HepG2 (cell line): ENCODE data around the gene ANKAR. TPM values are rescaled to one million over a fixed set of nuclear protein-coding genes. Genes with fewer than 3 reads are reported as not detected.

ENCODE experiments used
- AGO1 ChIP-seq: fragments of 200-400 bp; formaldehyde crosslinking; IDR thresholded peaks from 2 replicates; pipeline ENCODE4 v1.6.1; 2017; ENCODE audit warnings: mild to moderate bottlenecking, low read depth, low read length, moderate library complexity; ENCODE audit not compliant: poor library complexity, severe bottlenecking
- ISX ChIP-seq: sonication (generic); formaldehyde crosslinking; conservative IDR thresholded peaks from 2 replicates; pipeline ENCODE4 v1.5.0; 2020; ENCODE audit warnings: missing genetic modification reagents
- KAT7 ChIP-seq: IDR thresholded peaks from 2 replicates; pipeline ENCODE4 v1.6.1; 2018; ENCODE audit warnings: borderline replicate concordance, missing compliant biosample characterization
- NFKB2 ChIP-seq: sonication (generic); formaldehyde crosslinking; IDR thresholded peaks from 2 replicates; pipeline ENCODE4 v1.4.0; 2020; ENCODE audit warnings: missing genetic modification reagents, borderline replicate concordance
- NR2C2 ChIP-seq: sonication (generic); formaldehyde crosslinking; IDR thresholded peaks from 2 replicates; pipeline ENCODE4 v1.4.0; 2020; ENCODE audit warnings: missing genetic modification reagents, mild to moderate bottlenecking, moderate library complexity, borderline replicate concordance
- NR3C1 ChIP-seq: sonication (generic); formaldehyde crosslinking; IDR thresholded peaks from 2 replicates; pipeline ENCODE4 v1.4.0; 2020; ENCODE audit warnings: missing genetic modification reagents
- PCBP2 ChIP-seq: fragments of 200-400 bp; formaldehyde crosslinking; optimal IDR thresholded peaks from 2 replicates; pipeline ENCODE3; 2018; ENCODE audit warnings: low read length, low read depth; ENCODE audit not compliant: poor library complexity, severe bottlenecking
- PRDM4 ChIP-seq: sonication (generic); formaldehyde crosslinking; IDR thresholded peaks from 2 replicates; pipeline ENCODE4 v1.9.0; 2021; ENCODE audit warnings: missing genetic modification reagents, borderline replicate concordance
- RBM39 ChIP-seq: fragments of 200-400 bp; formaldehyde crosslinking; IDR thresholded peaks from one replicate; pipeline ENCODE4 v1.6.1; 2018; ENCODE audit warnings: antibody characterized with exemption, mild to moderate bottlenecking, low read depth, low read length; ENCODE audit not compliant: poor library complexity, severe bottlenecking
- RCOR2 ChIP-seq: IDR thresholded peaks from 2 replicates; pipeline ENCODE4 v1.6.1; 2016; ENCODE audit warnings: missing biosample characterization, missing genetic modification reagents
- RFX5 ChIP-seq: IDR thresholded peaks from 2 replicates; pipeline ENCODE4 v1.6.1; 2011; ENCODE audit warnings: low read depth, low read length, improper control_type of control experiment
- SCMH1 ChIP-seq: sonication (generic); formaldehyde crosslinking; IDR thresholded peaks from 2 replicates; pipeline ENCODE4 v1.9.0; 2021; ENCODE audit warnings: missing genetic modification reagents, mild to moderate bottlenecking, borderline replicate concordance
- SMC3 ChIP-seq: IDR thresholded peaks from 2 replicates; pipeline ENCODE4 v1.6.1; 2011; ENCODE audit warnings: low read length, improper control_type of control experiment
- STAT5B ChIP-seq: sonication (generic); formaldehyde crosslinking; IDR thresholded peaks from 2 replicates; pipeline ENCODE4 v1.4.0; 2020; ENCODE audit warnings: missing genetic modification reagents
- TBL1XR1 ChIP-seq: fragments of 150-350 bp; IDR thresholded peaks from 2 replicates; pipeline ENCODE4 v1.6.1; 2014; ENCODE audit warnings: borderline replicate concordance, low read length; ENCODE audit not compliant: partially characterized antibody
- TBX2 ChIP-seq: sonication (generic); formaldehyde crosslinking; IDR thresholded peaks from 2 replicates; pipeline ENCODE4 v1.5.0; 2020; ENCODE audit warnings: missing genetic modification reagents, mild to moderate bottlenecking, borderline replicate concordance
- TFE3 ChIP-seq: IDR thresholded peaks from 2 replicates; pipeline ENCODE4 v1.6.1; 2016
- TGIF2 ChIP-seq: IDR thresholded peaks from 2 replicates; pipeline ENCODE4 v1.6.1; 2016; ENCODE audit warnings: control low read depth, missing compliant biosample characterization
- TSC22D2 ChIP-seq: sonication (generic); formaldehyde crosslinking; IDR thresholded peaks from 2 replicates; pipeline ENCODE4 v1.5.1; 2020; ENCODE audit warnings: missing genetic modification reagents, mild to moderate bottlenecking, borderline replicate concordance
- ZBTB14 ChIP-seq: sonication (generic); formaldehyde crosslinking; IDR thresholded peaks from 2 replicates; pipeline ENCODE4 v1.4.0; 2020; ENCODE audit warnings: missing genetic modification reagents
- ZBTB8A ChIP-seq: sonication (generic); formaldehyde crosslinking; IDR thresholded peaks from 2 replicates; pipeline ENCODE4 v1.4.0; 2020; ENCODE audit warnings: mild to moderate bottlenecking, low read depth, missing genetic modification reagents, borderline replicate concordance
- ZNF20 ChIP-seq: sonication (generic); formaldehyde crosslinking; IDR thresholded peaks from 2 replicates; pipeline ENCODE4 v1.4.0; 2020; ENCODE audit warnings: mild to moderate bottlenecking, moderate library complexity, missing genetic modification reagents
- ZNF784 ChIP-seq: sonication (generic); formaldehyde crosslinking; IDR thresholded peaks from 2 replicates; pipeline ENCODE4 v1.5.1; 2020; ENCODE audit warnings: missing genetic modification reagents, mild to moderate bottlenecking, borderline replicate concordance
- polyA plus RNA-seq, 8 experiments: library from polyadenylated mRNA; depleted of rRNA in 3 of 8; stranded (reverse) in 7 of 8; unstranded in 1 of 8; fragments of >200 nt; fragmentation: Illumina TruSeq in 4 of 8; extraction: Trizol in 4 of 8; gene quantifications; 2 replicates each; pipeline versions ENCODE4 v1.2.1 to v1.2.3, GENCODE V29; 2011 to 2016; ENCODE audit warnings: low read depth in 4 of 8, missing spikeins in 1 of 8, mixed read lengths in 1 of 8; ENCODE audit not compliant: insufficient read depth in 1 of 8
- total RNA-seq, 5 experiments: library from RNA; depleted of rRNA; stranded (reverse); fragments of >200 nt; fragmentation: Illumina TruSeq; extraction: Trizol; gene quantifications; 2 replicates each; pipeline ENCODE4 v1.2.3, GENCODE V29; 2016; ENCODE audit warnings: low read depth in 1 of 5

ANKAR gene
- total and polyA plus RNA-seq, 2 of the 13 experiments (the other 11 are each of a cell fraction or from before 2014, with no cell fraction given) = 3.6 to 5.0 TPM

- TF ChIP-seq PRDM4 (CRISPR knock-in tag) (peak; percentile 86; the same call in 1 of the 2 replicates), ISX (CRISPR knock-in tag) (no peak), TGIF2 (CRISPR knock-in tag) (peak; percentile 91; the same call in 1 of the 2 replicates), RFX5 (0 out of 2 replicates have a peak, but pooled peaks have one; percentile 49), NR3C1 (CRISPR knock-in tag) (no peak; the same call in 1 of the 2 replicates), TSC22D2 (peak; percentile 91; the same call in 1 of the 2 replicates), RBM39 (no peak), ZNF784 (CRISPR knock-in tag) (0 out of 2 replicates have a peak, but pooled peaks have one; percentile 64), NFKB2 (CRISPR knock-in tag) (peak; percentile 98), RCOR2 (CRISPR knock-in tag) (0 out of 2 replicates have a peak, but pooled peaks have one; percentile 48), STAT5B (CRISPR knock-in tag) (no peak), ZNF20 (peak; percentile 63; the same call in 1 of the 2 replicates), KAT7 (CRISPR knock-in tag) (peak; percentile 94), SCMH1 (CRISPR knock-in tag) (no peak), PCBP2 (no peak), AGO1 (peak; percentile 35), ZBTB8A (CRISPR knock-in tag) (peak; percentile 93), NR2C2 (CRISPR knock-in tag) (peak; percentile 72), TFE3 (CRISPR knock-in tag) (peak; percentile 64), TBL1XR1 (peak; percentile 70), TBX2 (CRISPR knock-in tag) (peak; percentile 74; the same call in 1 of the 2 replicates), SMC3 (peak; percentile 98), ZBTB14 (CRISPR knock-in tag) (peak; percentile 15; the same call in 1 of the 2 replicates)
Measured at GRCh38 chr2:189661148-189661956, 13.1 kb upstream of the ANKAR start, which contains the start of gene ASNSD1 (continued).
